Measurements from ENCODE around the gene IL18. TPM values are rescaled to one million over a fixed set of nuclear protein-coding genes. Genes with fewer than 3 reads are reported as not detected.

The IL18 gene
- total and polyA plus RNA-seq, 9 of the 15 experiments (the other 6 are each of a cell fraction or from before 2014, with no cell fraction given), result 4.1 to 10.0 (median 6.1) TPM

DNA sequence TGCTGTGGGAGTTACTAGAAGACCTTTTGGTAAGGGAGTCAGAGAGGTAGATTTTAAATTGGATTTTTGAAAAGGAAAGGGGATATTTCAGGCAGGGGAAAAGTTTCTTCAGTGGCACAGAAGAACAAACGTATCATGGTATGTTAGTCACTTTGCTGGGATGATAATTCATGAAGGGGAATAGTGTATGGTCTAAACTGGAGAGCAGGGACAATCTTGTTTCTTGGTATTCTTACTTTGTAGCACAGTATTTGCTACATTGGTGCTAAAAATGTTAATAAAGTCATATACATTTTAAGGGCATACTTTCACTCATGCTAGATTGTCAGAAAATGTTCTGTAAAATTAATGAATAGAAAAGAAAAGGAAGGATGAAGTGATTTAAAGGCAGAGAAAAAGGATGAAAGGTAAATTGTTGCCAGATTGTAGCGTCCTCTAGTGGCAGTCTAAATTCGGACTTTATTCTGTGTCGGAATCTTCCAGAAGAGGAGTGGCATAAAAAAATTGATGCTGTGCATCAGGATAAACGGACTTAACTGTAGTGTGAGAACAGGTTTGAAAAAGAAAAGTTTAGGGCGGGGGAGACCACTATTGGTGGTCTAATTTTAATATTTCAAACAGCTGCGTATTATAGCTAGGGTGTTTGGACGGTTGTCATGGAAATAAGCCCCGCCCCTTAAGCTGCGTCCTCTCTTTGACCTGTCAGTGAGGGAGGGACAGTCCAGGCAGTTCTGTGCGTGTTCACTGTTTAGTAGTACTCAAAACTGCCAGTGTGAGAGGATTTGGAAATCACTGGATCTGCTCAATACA lies 11.1 kb upstream of the IL18 start, which contains the start of gene BCO2 (continued):
- TF ChIP-seq, protein P1, sequence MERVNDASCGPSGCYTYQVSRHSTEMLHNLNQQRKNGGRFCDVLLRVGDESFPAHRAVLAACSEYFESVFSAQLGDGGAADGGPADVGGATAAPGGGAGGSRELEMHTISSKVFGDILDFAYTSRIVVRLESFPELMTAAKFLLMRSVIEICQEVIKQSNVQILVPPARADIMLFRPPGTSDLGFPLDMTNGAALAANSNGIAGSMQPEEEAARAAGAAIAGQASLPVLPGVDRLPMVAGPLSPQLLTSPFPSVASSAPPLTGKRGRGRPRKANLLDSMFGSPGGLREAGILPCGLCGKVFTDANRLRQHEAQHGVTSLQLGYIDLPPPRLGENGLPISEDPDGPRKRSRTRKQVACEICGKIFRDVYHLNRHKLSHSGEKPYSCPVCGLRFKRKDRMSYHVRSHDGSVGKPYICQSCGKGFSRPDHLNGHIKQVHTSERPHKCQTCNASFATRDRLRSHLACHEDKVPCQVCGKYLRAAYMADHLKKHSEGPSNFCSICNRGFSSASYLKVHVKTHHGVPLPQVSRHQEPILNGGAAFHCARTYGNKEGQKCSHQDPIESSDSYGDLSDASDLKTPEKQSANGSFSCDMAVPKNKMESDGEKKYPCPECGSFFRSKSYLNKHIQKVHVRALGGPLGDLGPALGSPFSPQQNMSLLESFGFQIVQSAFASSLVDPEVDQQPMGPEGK (CRISPR knock-in tag; IDR thresholded peaks at IDR 0.05; ENCODE audit: borderline replicate concordance), result no peak
- TF ChIP-seq ZNF444 (CRISPR knock-in tag; IDR thresholded peaks at IDR 0.05) (no peak), CXXC5 (CRISPR knock-in tag; IDR thresholded peaks at IDR 0.05) (peak; percentile 58; the same call in 1 of the 2 replicates), ZNF583 (CRISPR knock-in tag; IDR thresholded peaks at IDR 0.05) (no peak), NCOA1 (IDR thresholded peaks at IDR 0.05; ENCODE audit: low read depth) (no peak), TEAD4 (IDR thresholded peaks at IDR 0.05; ENCODE audit: low read length) (peak; percentile 8; the same call in 1 of the 2 replicates), TEAD4 (CRISPR knock-in tag; IDR thresholded peaks at IDR 0.05; ENCODE audit: borderline replicate concordance) (no peak), MIER1 (IDR thresholded peaks at IDR 0.05; ENCODE audit: low read depth) (no peak), NBN (IDR thresholded peaks at IDR 0.05; ENCODE audit: low read depth) (0 out of 2 replicates have a peak, but pooled peaks have one; percentile 37), ELF1 (tag; IDR thresholded peaks at IDR 0.05) (no peak), SRSF3 (IDR thresholded peaks at IDR 0.05; ENCODE audit: insufficient read depth, low read length) (no peak), BMI1 (IDR thresholded peaks at IDR 0.05; ENCODE audit: low read length) (peak; percentile 74), MXI1 (IDR thresholded peaks at IDR 0.05; ENCODE audit: low read depth, low read length) (no peak), RAD21 (CRISPR knock-in tag; conservative IDR thresholded peaks at IDR 0.05 in 1 of 2, IDR thresholded peaks at IDR 0.05 in 1 of 2) (peak; percentile 55 to 81), DPF2 (IDR thresholded peaks at IDR 0.05) (0 out of 2 replicates have a peak, but pooled peaks have one; percentile 23), SMAD4 (CRISPR knock-in tag; conservative IDR thresholded peaks at IDR 0.05) (no peak), POLR3G (IDR thresholded peaks at IDR 0.05; ENCODE audit: extremely low read depth, insufficient read length, insufficient replicate concordance) (no peak), CSDE1 (IDR thresholded peaks at IDR 0.05) (peak in 1 of 2 experiments; percentile 56; a peak in 1 of 4 replicates), E2F3 (CRISPR knock-in tag; IDR thresholded peaks at IDR 0.05) (no peak)
- TF ChIP-seq, protein P2, sequence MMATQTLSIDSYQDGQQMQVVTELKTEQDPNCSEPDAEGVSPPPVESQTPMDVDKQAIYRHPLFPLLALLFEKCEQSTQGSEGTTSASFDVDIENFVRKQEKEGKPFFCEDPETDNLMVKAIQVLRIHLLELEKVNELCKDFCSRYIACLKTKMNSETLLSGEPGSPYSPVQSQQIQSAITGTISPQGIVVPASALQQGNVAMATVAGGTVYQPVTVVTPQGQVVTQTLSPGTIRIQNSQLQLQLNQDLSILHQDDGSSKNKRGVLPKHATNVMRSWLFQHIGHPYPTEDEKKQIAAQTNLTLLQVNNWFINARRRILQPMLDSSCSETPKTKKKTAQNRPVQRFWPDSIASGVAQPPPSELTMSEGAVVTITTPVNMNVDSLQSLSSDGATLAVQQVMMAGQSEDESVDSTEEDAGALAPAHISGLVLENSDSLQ (IDR thresholded peaks at IDR 0.05), result peak; percentile 79
- TF ChIP-seq, protein P3, sequence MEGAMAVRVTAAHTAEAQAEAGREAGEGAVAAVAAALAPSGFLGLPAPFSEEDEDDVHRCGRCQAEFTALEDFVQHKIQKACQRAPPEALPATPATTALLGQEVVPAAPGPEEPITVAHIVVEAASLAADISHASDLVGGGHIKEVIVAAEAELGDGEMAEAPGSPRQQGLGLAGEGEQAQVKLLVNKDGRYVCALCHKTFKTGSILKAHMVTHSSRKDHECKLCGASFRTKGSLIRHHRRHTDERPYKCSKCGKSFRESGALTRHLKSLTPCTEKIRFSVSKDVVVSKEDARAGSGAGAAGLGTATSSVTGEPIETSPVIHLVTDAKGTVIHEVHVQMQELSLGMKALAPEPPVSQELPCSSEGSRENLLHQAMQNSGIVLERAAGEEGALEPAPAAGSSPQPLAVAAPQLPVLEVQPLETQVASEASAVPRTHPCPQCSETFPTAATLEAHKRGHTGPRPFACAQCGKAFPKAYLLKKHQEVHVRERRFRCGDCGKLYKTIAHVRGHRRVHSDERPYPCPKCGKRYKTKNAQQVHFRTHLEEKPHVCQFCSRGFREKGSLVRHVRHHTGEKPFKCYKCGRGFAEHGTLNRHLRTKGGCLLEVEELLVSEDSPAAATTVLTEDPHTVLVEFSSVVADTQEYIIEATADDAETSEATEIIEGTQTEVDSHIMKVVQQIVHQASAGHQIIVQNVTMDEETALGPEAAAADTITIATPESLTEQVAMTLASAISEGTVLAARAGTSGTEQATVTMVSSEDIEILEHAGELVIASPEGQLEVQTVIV (CRISPR knock-in tag; IDR thresholded peaks at IDR 0.05; ENCODE audit: borderline replicate concordance), result no peak
